Astrocyte of the hippocampus (primary cell): ENCODE data around the gene FRAS1.
A peak's percentile ranks its signal among the peaks of the same experiment; 100 is the strongest.
"Not testable (repeated sequence)": the region's sequence is repeated elsewhere in the genome, so short reads cannot be mapped to it uniquely, and the experiment has no call there.

Experiments
- DNase-seq: peaks from one replicate; pipeline ENCODE4 v3.0.0; 2011; ENCODE audit warnings: low read depth, low spot score

FRAS1 gene

DNA sequence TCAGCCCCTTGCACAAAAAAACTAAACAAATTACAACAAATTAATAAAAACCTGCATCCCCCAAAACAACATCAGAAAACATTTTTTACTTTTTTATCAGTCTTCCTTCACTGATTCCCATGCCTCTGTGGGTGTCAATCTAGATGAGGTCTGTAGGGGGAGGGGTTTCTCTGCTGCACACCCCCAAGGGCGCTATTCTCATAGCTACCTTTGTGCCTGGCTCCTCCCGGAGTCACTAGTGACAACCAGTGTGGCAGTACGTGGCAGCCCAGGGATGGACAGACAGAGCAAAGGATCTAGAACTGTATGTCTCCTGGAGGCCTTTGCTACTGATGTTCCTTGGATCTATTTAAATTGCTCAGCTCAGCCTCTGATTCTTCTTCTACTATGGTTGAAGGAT is 266.3 kb downstream of the FRAS1 start:
- no peak for DNase-seq

GRCh38 chr4:78324625-78325024 is 267.5 kb downstream of the FRAS1 start:
- DNase-seq = no peak

DNA sequence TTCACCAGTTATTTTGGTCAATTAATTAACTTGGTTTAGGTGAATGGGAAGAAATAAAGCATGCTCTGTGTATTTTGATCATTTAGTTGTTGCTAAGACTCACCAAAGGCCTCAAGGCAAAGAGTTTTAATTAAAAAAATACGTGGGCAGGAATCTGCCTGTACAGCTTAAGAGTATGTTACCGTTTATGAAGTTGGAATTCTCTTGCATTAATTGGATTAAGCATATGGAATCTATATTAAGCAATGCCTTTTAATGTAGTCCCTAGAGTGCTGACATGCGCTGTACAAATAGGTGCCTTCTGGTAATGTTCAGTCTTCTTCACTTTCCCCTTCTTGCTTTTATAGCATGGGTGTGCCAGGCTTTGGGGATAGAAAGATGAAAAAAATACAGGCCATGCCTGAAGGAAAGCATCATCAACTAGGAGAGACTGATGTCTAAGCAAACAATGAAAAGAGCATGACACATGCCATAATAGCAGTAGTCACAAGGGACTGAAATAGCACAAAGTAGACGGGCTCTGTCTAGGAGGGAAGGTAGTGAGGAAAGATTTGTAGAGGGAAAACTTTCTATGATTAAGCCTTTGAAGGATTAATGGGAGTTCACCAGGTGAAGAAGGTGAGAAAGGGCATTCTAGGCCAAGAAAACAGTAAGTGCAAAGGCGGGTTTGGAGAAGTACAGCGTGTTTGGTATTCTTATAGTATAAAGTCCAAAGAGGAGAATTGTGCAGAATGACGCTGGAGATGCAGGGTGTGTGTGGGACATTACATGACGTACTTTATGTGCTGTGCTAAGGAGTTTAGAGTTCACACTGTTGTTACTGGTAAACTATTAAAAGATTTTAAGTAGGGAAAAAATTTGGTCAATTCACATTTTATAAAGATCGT is 268.4 kb downstream of the FRAS1 start:
- DNase-seq = no peak

- not testable (repeated sequence) for DNase-seq
These were observed 271.5 kb downstream of the FRAS1 start for GRCh38 chr4:78328591-78328990.

GRCh38 chr4:78331186-78331585 is 274.1 kb downstream of the FRAS1 start:
- DNase-seq = no peak

DNA sequence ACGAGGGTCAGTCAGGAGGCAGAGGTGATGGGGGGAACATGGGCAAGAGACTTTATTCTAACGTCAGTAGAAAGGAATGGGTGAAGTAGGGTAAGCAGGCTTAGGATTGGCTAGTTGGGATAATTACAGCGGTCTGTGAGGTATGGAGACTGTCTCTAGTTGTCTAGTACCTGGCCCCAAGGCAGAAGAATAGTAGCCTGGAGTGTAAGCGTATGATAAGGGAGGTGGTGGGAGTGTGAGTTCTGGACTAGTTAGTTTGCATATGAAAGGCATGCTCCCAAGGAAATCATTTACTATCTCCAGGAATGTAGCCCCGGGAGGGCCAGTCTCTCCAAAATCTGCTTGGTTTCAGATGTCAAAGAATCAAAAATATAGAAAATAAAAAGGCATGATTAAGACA is 274.8 kb downstream of the FRAS1 start:
- no peak for DNase-seq

DNA sequence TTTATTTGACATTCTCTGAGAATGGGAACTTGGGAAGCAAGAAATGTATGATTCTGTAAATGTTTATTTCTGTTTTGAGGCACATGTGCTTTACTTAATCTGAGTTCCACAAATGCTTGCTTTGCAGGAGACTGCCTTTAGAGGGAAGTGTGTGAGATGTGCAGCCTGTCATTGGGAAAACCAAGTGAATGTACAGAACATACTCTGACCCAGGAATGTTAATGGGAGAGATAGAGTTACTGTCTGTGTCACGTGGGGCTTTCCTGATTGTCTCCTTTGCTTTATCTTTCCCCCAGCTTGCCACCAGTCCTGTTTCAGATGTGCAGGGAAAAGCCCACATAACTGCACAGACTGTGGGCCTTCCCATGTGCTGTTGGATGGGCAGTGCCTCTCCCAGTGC is 275.9 kb downstream of the FRAS1 start:
- no peak for DNase-seq

DNA sequence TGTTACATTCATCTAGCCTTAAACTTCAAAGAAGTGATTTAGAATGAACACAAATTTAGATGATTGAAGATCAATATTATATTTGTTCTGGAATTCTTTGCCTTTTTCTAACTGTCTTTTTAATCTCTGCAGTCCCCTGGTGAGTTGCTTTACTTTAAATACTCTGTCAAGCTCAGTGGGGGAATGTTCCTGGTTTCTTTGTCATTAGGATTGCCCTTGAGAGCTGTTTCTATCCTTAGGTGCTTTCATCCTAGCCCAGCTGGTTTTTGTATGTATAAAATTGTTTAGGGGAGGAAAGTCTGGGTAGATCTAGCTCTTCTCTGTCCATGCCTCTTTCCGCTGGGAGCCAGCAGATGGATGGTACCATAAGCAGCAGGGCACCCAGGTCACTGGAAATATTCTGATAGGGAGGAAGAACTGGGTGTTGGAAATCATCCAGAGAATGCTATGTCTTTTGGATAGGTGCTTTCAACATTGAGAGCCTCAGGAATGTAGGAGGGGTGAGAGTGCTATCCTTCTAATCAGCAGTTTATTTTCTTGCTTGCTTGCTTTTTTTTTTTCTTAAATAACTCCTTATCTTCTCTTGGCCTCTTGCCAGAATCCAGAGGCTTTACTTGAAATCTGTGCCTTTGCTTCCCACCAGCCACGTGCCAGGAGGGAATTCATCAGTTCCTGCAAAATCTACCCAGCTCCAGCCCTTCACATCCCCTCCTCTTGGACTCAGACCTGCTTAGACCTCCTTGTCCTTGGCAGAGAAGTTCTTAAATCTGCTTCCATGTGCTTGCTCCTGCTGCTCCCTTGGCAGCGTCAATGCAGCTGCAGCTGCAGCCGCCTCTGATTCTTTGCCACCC is 279.2 kb downstream of the FRAS1 start:
- peak; percentile 57 for DNase-seq

- no peak for DNase-seq
These were observed 280.3 kb downstream of the FRAS1 start for GRCh38 chr4:78337244-78338020.

DNA sequence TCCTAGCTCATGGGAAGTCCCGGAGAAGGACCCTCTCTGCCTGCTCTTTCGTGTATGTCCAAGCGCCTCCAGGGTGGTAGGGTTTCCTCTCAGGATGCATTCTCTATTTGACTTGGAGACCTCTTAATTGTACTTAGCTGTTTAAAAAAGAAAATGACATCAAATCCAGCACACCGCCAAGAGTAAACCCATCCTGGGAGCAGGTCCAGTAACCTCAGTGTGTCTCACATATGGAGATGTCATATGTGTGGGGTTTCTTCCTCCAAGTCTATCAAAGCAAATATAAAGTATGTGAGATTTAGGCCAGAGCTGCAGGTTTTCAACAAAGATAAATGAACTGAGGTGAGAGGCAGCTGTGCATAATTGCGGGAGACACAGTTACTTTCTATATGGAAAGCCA is 285.0 kb downstream of the FRAS1 start:
- no peak for DNase-seq

GRCh38 chr4:78343682-78344081 is 286.6 kb downstream of the FRAS1 start:
- no peak for DNase-seq

- DNase-seq = no peak
These were observed 288.1 kb downstream of the FRAS1 start for GRCh38 chr4:78345237-78345636.

- DNase-seq = no peak
These were observed 289.1 kb downstream of the FRAS1 start for GRCh38 chr4:78346222-78346621.

- DNase-seq = no peak
These were observed 290.4 kb downstream of the FRAS1 start for GRCh38 chr4:78347527-78347926.

- no peak for DNase-seq
These were observed 296.8 kb downstream of the FRAS1 start for GRCh38 chr4:78353921-78354320.

GRCh38 chr4:78354782-78355181 is 297.7 kb downstream of the FRAS1 start:
- no peak for DNase-seq

- no peak for DNase-seq
These were observed 298.2 kb downstream of the FRAS1 start for GRCh38 chr4:78355306-78355705.

GRCh38 chr4:78356251-78356786 is 299.2 kb downstream of the FRAS1 start:
- peak; percentile 49 for DNase-seq

GRCh38 chr4:78357122-78357521 is 300.0 kb downstream of the FRAS1 start:
- no peak for DNase-seq

GRCh38 chr4:78360466-78360865 is 303.3 kb downstream of the FRAS1 start:
- no peak for DNase-seq

- peak; percentile 11 for DNase-seq
These were observed 304.5 kb downstream of the FRAS1 start for GRCh38 chr4:78361621-78362120.
